ENCODE data around the gene CALU. TPM values are rescaled to one million over a fixed set of nuclear protein-coding genes. Genes with fewer than 3 reads are reported as not detected.
A peak's percentile ranks its signal among the peaks of the same experiment; 100 is the strongest.

The CALU gene
- total RNA-seq, 2 experiments from 2014 or later: 30.9 to 33.1 TPM

- Mint-ChIP-seq H3K27ac (peak overlapping the region; percentile 90), H3K4me1 (ENCODE audit: low read depth) (peaks cover 35% of the 10 kb centered on the region), H3K9me3 (no peaks in the 10 kb centered on the region), H3K36me3 (ENCODE audit: low read depth) (peaks cover 14% of the 10 kb centered on the region), H3K27me3 (no peaks in the 10 kb centered on the region), H3K4me3 (peak overlapping the region; percentile 99)
- ATAC-seq: no peak
- peak; percentile 31 for DNase-seq
- CTCF ChIA-PET: interaction anchor here (1.1 to 3.2 kb wide), 5 partner anchors 10 to 145 kb away, joined by 4 to 17 read pairs (median 6); partner anchors contain the start of gene ATP6V1F
- POLR2A ChIA-PET: interaction anchor here (0.6 to 1.3 kb wide), 7 partner anchors 12 to 280 kb away, joined by 3 read pairs; no protein-coding TSS in a partner anchor
- no peak for TF ChIP-seq CTCF (IDR thresholded peaks at IDR 0.05)
- intact Hi-C loops (cut with micrococcal nuclease): no loop called here
Measured at GRCh38 chr7:128738570-128739047, 550 bp upstream of the CALU start.

- Mint-ChIP-seq H3K4me1 (ENCODE audit: low read depth) (peaks cover 46% of the 10 kb centered on the region), H3K27me3 (no peaks in the 10 kb centered on the region), H3K36me3 (ENCODE audit: low read depth) (peaks cover 17% of the 10 kb centered on the region), H3K4me3 (peak overlapping the region; percentile 99), H3K9me3 (no peaks in the 10 kb centered on the region), H3K27ac (peak overlapping the region; percentile 90)
- intact Hi-C loops (cut with micrococcal nuclease): no loop called here
- DNase-seq (no peak), ATAC-seq (no peak)
- TF ChIP-seq CTCF (IDR thresholded peaks at IDR 0.05): no peak
- ChIA-PET CTCF (interaction anchor here (0.8 to 3.2 kb wide), 5 partner anchors 14 to 143 kb away, joined by 3 to 17 read pairs (median 3); no protein-coding TSS in a partner anchor), POLR2A (interaction anchor here (0.8 to 1.7 kb wide), 7 partner anchors 8 to 314 kb away, joined by 3 to 5 read pairs (median 3); no protein-coding TSS in a partner anchor)
Measured at GRCh38 chr7:128739990-128740682, 977 bp downstream of the CALU start.

GRCh38 chr7:128740996-128741395, 1.8 kb downstream of the CALU start:
- H3K27me3 Mint-ChIP-seq: no peaks in the 10 kb centered on the region
- no peak for DNase-seq
- intact Hi-C loops (cut with micrococcal nuclease): no loop called here
- peaks cover 22% of the 10 kb centered on the region for H3K36me3 Mint-ChIP-seq (ENCODE audit: low read depth)
- no peak for TF ChIP-seq CTCF (IDR thresholded peaks at IDR 0.05)
- ChIA-PET POLR2A (interaction anchor here (0.6 to 1.7 kb wide), 3 partner anchors 9 to 1083 kb away, joined by 3 to 5 read pairs (median 5); no protein-coding TSS in a partner anchor), CTCF (interaction anchor here (0.9 to 1.9 kb wide), 5 partner anchors 9 to 314 kb away, joined by 3 to 5 read pairs (median 3); no protein-coding TSS in a partner anchor)
- H3K9me3 Mint-ChIP-seq: no peaks in the 10 kb centered on the region
- H3K27ac Mint-ChIP-seq: no peak overlapping the region
- no peak for ATAC-seq
- peaks cover 51% of the 10 kb centered on the region for H3K4me1 Mint-ChIP-seq (ENCODE audit: low read depth)
- H3K4me3 Mint-ChIP-seq: no peak overlapping the region

GRCh38 chr7:128741491-128741890, 2.3 kb downstream of the CALU start:
- intact Hi-C loops (cut with micrococcal nuclease): no loop called here
- peaks cover 51% of the 10 kb centered on the region for H3K4me1 Mint-ChIP-seq (ENCODE audit: low read depth)
- ATAC-seq: no peak
- H3K27ac Mint-ChIP-seq: no peak overlapping the region
- POLR2A ChIA-PET: interaction anchor here (0.6 to 1.7 kb wide), 3 partner anchors 10 to 1084 kb away, joined by 3 to 5 read pairs (median 5); no protein-coding TSS in a partner anchor
- peaks cover 24% of the 10 kb centered on the region for H3K36me3 Mint-ChIP-seq (ENCODE audit: low read depth)
- no peak for DNase-seq
- no peaks in the 10 kb centered on the region for H3K9me3 Mint-ChIP-seq
- no peak overlapping the region for H3K4me3 Mint-ChIP-seq
- no peaks in the 10 kb centered on the region for H3K27me3 Mint-ChIP-seq
- TF ChIP-seq CTCF (IDR thresholded peaks at IDR 0.05): no peak
- CTCF ChIA-PET: interaction anchor here (0.9 to 1.9 kb wide), 8 partner anchors 10 to 315 kb away, joined by 3 to 5 read pairs (median 3); no protein-coding TSS in a partner anchor
